ENCODE data around the gene ZKSCAN3. TPM values are rescaled to one million over a fixed set of nuclear protein-coding genes. Genes with fewer than 3 reads are reported as not detected.
"Not testable (repeated sequence)": the region's sequence is repeated elsewhere in the genome, so short reads cannot be mapped to it uniquely, and the experiment has no call there.

Gene ZKSCAN3
- total RNA-seq (2014; rRNA removed; shearing (Covaris generic)) (4.3 and 7.6 TPM in 2 replicates), polyA plus RNA-seq (2016; fragmentation: Nextera tagmentation; extraction: Ambion mirVana) (2.8 and 3.0 TPM in 2 replicates)
- long read RNA-seq, full-length matches to known transcripts: 2 of 10 reads
- long read RNA-seq, partial matches to known transcripts: 1 of 10 reads
- long read RNA-seq, other reads (novel, unspliced or antisense): 7 of 10 reads

GRCh38 chr6:28349892-28350737 is at the start of gene ZKSCAN3:
Gene ZKSCAN3, plus strand, starts transcription at chr6:28349947. Its CDS starts 9,640 bp downstream, at chr6:28359587.
- DNase-seq (ENCODE audit: low spot score) (peak; percentile 93), ATAC-seq (peak; percentile 98)
- H3K4me3 ChIP-seq: peak within 1 kb of the TSS; percentile 78
- H3K9me2 ChIP-seq (ENCODE audit: insufficient read depth): no peaks in the 10 kb centered on the region
- TF ChIP-seq CREB1 (CRISPR knock-in tag; IDR thresholded peaks at IDR 0.05; ENCODE audit: low read depth) (no peak), POLR2AphosphoS5 (IDR thresholded peaks at IDR 0.05; ENCODE audit: low read depth) (peak; percentile 85), ETS1 (IDR thresholded peaks at IDR 0.05) (peak; percentile 43; the same call in 1 of the 2 replicates)
- H3K9me3 Mint-ChIP-seq: peaks cover 12% of the 10 kb centered on the region; the same call in 2 of the 3 replicates
- H3K27ac ChIP-seq (ENCODE audit: low read depth): peak within 1 kb of the TSS; percentile 75; the same call in 1 of the 2 replicates
- peak within 1 kb of the TSS; percentile 93 for H2AFZ ChIP-seq
- H3K27me3 ChIP-seq (ENCODE audit: insufficient read depth): no peaks in the 10 kb centered on the region
- H3K79me2 ChIP-seq (replicated peaks; ENCODE audit: insufficient read depth): peaks cover 45% of the 10 kb centered on the region
- peaks cover 8% of the 10 kb centered on the region; the same call in 1 of the 2 replicates for H4K20me1 ChIP-seq (replicated peaks; ENCODE audit: insufficient read depth)
- H3K4me2 ChIP-seq: peak within 1 kb of the TSS; percentile 91
- peaks cover 19% of the 10 kb centered on the region for H3K4me1 Mint-ChIP-seq
- H3K4me1 ChIP-seq (ENCODE audit: insufficient read depth): peaks cover 10% of the 10 kb centered on the region
- peaks cover 12% of the 10 kb centered on the region for H3K27me3 Mint-ChIP-seq (ENCODE audit: insufficient read depth, low read depth, poor library complexity)
- H3K36me3 Mint-ChIP-seq (ENCODE audit: low read depth): peaks cover 25% of the 10 kb centered on the region
- no peaks in the 10 kb centered on the region for H3F3A ChIP-seq (replicated peaks; ENCODE audit: low read depth)
- peak within 1 kb of the TSS; percentile 99 for H3K27ac Mint-ChIP-seq
- H3K36me3 ChIP-seq (ENCODE audit: insufficient read depth): no peaks in the 10 kb centered on the region
- peak within 1 kb of the TSS; percentile 99 for H3K4me3 Mint-ChIP-seq

- TF ChIP-seq NANOG (IDR thresholded peaks at IDR 0.05; ENCODE audit: borderline replicate concordance): no peak
- TF ChIP-seq CTCF (conservative IDR thresholded peaks at IDR 0.05; ENCODE audit: low read depth in 2 of 2): no peak
- no peak for TF ChIP-seq REST (IDR thresholded peaks at IDR 0.05; ENCODE audit: unreplicated experiment)
- TF ChIP-seq EZH2 (IDR thresholded peaks at IDR 0.05; ENCODE audit: low read depth, unreplicated experiment): no peak
- TF ChIP-seq STAT1 (IDR thresholded peaks at IDR 0.05; ENCODE audit: unreplicated experiment): no peak
- no peak overlapping the region for H3K4me3 ChIP-seq
- H3K36me3 Mint-ChIP-seq (ENCODE audit: low read depth): peaks cover 4% of the 10 kb centered on the region
These were observed 46.2 kb upstream of the ZKSCAN3 start for GRCh38 chr6:28303570-28303969.

GRCh38 chr6:28306363-28306762 is 43.4 kb upstream of the ZKSCAN3 start:
- peaks cover 21% of the 10 kb centered on the region for H3K4me1 ChIP-seq (ENCODE audit: insufficient read depth)
- DNase-seq (ENCODE audit: low spot score); H3K36me3 ChIP-seq (ENCODE audit: insufficient read depth); H2AFZ ChIP-seq; H3K4me3 Mint-ChIP-seq; H3K4me3 ChIP-seq; H3F3A ChIP-seq (replicated peaks; ENCODE audit: low read depth); H4K20me1 ChIP-seq (replicated peaks; ENCODE audit: insufficient read depth); H3K9me3 Mint-ChIP-seq; H3K27me3 Mint-ChIP-seq (ENCODE audit: insufficient read depth, low read depth, poor library complexity); H3K27me3 ChIP-seq (ENCODE audit: insufficient read depth); H3K27ac Mint-ChIP-seq; H3K36me3 Mint-ChIP-seq (ENCODE audit: low read depth); H3K27ac ChIP-seq (ENCODE audit: low read depth); H3K9me2 ChIP-seq (ENCODE audit: insufficient read depth); H3K79me2 ChIP-seq (replicated peaks; ENCODE audit: insufficient read depth); H3K4me2 ChIP-seq; ATAC-seq: not testable (repeated sequence)
- peaks cover 20% of the 10 kb centered on the region for H3K4me1 Mint-ChIP-seq

More at GRCh38 chr6:28303570-28303969, 46.2 kb upstream of the ZKSCAN3 start:
- no peaks in the 10 kb centered on the region for H3K79me2 ChIP-seq (replicated peaks; ENCODE audit: insufficient read depth)
- H3K4me2 ChIP-seq: no peak overlapping the region
- Mint-ChIP-seq H3K4me1 (no peaks in the 10 kb centered on the region), H3K9me3 (peaks cover 3% of the 10 kb centered on the region; the same call in 1 of the 3 replicates), H3K27ac (no peak overlapping the region), H3K4me3 (no peak overlapping the region), H3K27me3 (ENCODE audit: insufficient read depth, low read depth, poor library complexity) (no peaks in the 10 kb centered on the region)
- 0 out of 2 replicates have a peak, but pooled peaks cover 3% of the 10 kb centered on the region for H4K20me1 ChIP-seq (replicated peaks; ENCODE audit: insufficient read depth)
- no peak overlapping the region for H2AFZ ChIP-seq
- no peaks in the 10 kb centered on the region for H3F3A ChIP-seq (replicated peaks; ENCODE audit: low read depth)
- no peaks in the 10 kb centered on the region for H3K9me2 ChIP-seq (ENCODE audit: insufficient read depth)
- ATAC-seq (no peak), DNase-seq (ENCODE audit: low spot score) (no peak)
- no peak overlapping the region for H3K27ac ChIP-seq (ENCODE audit: low read depth)
- no peaks in the 10 kb centered on the region for H3K4me1 ChIP-seq (ENCODE audit: insufficient read depth)
- H3K27me3 ChIP-seq (ENCODE audit: insufficient read depth): no peaks in the 10 kb centered on the region
- H3K36me3 ChIP-seq (ENCODE audit: insufficient read depth): no peaks in the 10 kb centered on the region
